SW480 (cell line): Measurements from ENCODE around the gene C19orf25.

Source experiments
- DNase-seq: peaks from one replicate; pipeline ENCODE4 v3.0.0-alpha.2; 2016; ENCODE audit warnings: low spot score

Gene C19orf25

DNA sequence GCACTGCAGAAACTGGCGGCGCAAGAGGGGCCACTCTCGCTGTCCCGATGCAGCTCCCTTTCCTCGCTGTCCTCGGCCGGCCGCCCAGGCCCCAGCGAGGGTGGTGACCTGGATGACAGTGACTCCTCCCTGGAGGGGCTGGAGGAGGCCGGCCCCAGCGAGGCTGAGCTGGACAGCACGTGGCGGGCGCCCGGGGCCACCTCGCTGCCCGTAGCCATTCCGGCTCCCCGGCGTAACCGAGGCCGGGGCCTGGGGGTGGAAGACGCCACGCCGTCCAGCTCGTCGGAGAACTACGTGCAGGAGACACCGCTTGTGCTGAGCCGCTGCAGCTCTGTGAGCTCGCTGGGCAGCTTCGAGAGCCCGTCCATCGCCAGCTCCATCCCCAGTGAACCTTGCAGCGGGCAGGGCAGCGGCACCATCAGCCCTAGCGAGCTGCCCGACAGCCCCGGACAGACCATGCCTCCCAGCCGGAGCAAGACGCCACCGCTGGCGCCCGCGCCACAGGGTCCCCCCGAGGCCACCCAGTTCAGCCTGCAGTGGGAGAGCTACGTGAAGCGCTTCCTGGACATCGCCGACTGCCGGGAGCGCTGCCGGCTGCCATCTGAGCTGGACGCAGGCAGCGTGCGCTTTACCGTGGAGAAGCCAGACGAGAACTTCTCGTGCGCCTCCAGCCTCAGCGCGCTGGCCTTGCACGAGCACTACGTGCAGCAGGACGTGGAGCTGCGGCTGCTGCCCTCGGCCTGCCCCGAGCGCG lies 12.4 kb downstream of the C19orf25 start:
- no peak for DNase-seq

DNA sequence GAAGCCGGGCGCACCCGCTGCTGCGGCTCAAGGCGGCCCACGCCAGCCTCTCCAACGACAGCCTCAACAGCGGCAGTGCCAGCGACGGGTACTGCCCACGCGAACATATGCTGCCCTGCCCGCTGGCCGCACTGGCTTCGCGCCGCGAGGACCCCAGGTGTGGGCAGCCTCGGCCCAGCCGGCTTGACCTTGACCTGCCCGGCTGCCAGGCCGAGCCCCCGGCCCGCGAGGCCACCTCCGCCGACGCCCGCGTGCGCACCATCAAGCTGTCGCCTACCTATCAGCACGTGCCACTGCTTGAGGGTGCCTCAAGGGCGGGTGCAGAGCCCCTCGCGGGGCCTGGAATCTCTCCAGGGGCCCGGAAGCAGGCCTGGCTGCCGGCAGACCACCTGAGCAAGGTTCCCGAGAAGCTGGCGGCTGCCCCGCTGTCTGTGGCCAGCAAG lies 13.0 kb downstream of the C19orf25 start:
- no peak for DNase-seq

DNA sequence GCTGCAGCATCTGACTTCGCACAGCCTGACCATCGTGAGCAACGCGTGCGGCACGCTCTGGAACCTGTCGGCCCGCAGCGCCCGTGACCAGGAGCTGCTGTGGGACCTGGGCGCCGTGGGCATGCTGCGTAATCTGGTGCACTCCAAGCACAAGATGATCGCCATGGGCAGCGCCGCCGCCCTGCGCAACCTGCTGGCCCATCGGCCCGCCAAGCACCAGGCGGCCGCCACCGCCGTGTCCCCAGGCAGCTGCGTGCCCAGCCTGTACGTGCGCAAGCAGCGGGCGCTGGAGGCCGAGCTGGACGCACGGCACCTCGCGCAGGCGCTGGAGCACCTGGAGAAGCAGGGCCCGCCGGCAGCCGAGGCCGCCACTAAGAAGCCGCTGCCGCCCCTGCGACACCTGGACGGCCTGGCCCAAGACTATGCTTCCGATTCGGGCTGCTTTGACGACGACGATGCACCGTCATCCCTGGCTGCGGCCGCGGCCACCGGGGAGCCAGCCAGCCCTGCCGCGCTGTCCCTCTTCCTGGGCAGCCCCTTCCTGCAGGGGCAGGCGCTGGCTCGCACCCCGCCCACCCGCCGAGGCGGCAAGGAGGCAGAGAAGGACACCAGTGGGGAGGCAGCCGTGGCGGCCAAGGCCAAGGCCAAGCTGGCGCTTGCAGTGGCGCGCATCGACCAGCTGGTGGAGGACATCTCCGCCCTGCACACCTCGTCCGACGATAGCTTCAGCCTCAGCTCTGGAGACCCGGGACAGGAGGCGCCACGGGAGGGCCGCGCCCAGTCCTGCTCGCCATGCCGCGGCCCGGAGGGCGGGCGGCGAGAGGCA lies 13.6 kb downstream of the C19orf25 start:
- DNase-seq, result no peak

DNA sequence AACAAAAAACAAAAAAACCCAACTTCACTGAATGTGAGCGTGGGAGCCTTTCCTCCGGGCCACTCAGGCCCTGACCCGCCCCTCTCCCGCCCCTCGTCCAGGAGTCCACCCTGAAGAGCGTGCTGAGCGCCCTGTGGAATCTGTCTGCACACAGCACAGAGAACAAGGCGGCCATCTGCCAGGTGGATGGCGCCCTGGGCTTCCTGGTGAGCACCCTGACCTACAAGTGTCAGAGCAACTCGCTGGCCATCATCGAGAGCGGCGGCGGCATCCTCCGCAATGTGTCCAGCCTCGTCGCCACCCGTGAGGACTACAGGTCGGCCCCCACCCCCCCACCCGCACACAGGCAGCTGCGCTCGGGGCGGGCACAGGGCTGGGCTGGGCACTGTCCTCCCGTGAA lies 17.2 kb downstream of the C19orf25 start:
- no peak for DNase-seq

DNA sequence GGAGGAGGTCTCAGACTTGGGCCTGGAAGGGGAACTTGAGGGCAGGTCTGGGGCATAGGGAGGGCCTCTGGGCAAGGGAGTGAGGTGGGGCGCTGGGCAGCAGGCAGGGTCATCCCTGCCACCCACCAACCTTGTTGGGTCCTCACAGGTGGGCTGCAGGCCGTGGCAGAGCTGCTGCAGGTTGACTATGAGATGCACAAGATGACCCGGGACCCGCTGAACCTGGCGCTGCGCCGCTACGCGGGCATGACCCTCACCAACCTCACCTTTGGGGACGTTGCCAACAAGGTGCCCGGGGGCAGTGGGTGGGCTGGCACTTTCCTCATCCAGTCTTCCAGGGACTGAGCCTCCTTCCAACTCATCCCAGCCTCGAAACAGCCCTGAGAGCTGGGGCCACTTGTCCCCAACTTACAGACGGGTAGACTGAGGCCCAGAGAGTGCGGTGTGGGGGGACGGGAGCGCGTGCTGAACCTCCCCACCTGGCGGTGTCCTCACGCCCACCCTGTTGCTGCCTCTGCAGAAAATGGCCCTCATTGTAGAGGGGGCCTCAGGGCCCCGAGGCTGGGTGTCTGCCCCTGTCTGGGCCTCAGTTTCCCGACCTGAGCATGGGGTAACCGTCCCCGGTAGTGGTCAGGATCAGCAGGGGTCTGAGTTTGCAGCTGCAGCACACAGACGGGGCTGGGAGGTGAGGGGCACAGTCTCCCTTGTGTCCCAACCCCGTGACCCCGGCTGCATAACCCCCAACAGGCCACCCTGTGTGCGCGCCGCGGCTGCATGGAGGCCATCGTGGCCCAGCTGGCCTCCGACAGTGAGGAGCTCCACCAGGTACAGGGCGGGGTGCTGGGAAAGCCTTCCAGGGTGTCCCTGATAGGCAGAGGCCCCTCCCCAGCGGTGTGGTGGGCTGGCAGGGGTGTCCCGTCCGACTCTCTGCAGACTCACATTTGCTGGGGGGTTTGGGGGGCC lies 18.7 kb downstream of the C19orf25 start:
- no peak for DNase-seq

GRCh38 chr19:1459479-1459878 lies 19.5 kb downstream of the C19orf25 start:
- no peak for DNase-seq

DNA sequence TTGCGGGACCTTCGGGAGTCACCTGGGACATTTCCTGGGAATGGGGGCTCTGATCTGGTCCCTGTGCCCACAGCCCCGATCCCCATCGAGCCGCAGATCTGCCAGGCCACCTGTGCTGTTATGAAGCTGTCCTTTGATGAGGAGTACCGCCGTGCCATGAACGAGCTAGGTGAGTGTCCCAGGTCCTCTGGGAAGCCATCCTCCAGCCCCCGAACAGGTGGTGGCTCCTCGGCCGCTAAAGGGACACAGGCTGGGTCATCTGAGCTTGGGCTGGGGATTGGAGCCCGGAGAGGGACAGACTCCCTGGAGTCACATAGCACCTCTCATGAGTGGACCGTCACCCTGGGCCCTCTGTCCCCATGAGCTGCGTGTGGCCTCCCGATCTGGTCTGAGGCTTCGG lies 21.1 kb downstream of the C19orf25 start:
- DNase-seq, result no peak

DNA sequence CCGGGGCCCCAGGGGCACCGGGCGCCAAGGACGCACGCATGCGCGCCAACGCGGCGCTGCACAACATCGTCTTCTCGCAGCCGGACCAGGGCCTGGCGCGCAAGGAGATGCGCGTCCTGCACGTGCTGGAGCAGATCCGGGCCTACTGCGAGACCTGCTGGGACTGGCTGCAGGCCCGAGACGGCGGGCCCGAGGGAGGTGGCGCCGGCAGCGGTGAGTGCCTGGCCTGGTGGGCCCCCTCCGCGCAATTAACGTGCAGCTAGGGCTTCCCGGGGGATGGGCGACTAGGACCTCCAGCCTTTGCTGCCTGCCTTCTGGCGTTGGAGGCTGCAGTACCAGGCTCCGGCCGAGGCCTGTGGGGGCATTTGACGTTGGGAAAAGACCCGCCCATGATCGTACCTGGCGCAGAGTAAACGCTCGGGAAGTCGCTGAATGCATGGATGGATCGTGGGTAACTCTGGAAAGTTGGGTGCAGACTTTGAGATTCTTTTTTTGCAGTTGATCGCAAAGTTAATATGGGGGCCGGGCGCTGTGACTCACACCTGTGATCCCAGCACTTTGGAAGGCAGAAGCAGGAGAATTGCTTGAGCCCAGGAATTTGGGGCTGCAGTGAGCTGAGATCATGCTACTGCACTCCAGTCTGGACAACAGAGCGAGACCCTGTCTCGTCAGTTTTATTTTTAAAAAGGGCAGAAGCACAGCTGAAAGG lies 21.8 kb downstream of the C19orf25 start:
- no peak for DNase-seq

DNA sequence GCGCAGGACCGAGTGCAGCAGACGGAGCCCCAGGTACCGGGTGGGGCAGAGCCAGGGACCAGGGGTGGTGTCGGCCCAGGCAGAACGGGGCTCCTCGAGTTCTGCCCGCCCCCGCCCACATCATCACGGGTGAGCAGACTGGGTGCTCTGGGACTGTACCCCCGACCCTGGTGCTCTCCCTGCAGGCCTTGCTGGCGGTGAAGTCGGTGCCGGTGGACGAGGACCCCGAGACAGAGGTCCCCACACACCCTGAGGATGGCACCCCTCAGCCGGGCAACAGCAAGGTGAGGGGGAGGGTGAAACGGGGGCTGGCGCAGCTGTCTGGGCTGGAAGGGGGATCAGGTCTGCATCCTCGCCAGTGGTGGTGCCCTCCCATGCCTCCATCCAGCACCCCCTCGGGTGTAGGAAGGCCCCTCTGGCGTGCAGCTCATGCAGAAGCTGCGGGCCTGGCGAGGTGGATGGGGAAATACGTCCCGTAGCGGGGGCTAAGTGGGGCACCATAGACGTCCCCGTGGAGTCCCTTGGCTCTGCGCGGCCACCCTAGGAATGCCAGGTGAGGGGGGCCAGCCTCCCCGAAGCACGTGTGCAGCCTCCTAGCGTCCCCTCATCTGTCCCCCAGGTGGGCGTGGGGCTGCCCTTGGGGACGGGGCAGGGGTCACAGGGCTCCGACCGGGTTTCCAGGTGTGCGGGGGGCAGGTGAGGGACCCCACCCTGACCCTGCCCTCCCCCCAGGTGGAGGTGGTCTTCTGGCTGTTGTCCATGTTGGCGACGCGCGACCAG lies 22.7 kb downstream of the C19orf25 start:
- DNase-seq, result no peak

GRCh38 chr19:1455336-1456120 lies 23.5 kb downstream of the C19orf25 start:
- DNase-seq, result peak; percentile 73

- peak; percentile 46 for DNase-seq
Observed at GRCh38 chr19:1455002-1455335, 24.0 kb downstream of the C19orf25 start.

GRCh38 chr19:1453525-1454364 lies 25.3 kb downstream of the C19orf25 start:
- DNase-seq, result peak; percentile 56

DNA sequence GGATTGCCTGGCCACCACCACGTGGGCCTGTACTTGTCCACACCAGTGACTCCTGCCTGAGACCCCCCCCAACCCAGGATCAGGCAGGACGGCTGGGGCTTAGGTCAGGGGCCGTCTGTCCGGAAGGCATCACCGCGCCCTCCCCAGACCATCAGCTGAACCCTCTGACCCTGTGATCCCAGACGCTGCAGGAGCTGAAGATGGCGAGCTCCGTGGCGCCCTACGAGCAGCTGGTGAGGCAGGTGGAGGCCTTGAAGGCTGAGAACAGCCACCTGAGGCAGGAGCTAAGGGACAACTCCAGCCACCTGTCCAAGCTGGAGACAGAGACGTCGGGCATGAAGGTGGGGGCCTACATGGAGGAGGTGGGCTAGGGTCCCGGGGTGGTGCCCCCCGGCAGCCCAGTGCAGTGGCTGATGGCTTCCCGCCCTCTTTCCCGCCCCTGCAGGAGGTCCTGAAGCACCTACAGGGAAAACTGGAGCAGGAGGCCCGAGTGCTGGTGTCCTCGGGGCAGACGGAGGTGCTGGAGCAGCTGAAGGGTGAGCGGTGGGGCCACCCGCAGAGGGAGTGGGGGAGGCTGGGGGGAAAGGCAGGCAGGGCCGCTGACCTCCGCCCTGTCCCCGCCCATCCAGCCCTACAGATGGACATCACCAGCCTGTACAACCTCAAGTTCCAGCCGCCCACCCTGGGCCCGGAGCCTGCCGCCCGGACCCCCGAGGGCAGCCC lies 26.1 kb downstream of the C19orf25 start:
- DNase-seq, result no peak

DNA sequence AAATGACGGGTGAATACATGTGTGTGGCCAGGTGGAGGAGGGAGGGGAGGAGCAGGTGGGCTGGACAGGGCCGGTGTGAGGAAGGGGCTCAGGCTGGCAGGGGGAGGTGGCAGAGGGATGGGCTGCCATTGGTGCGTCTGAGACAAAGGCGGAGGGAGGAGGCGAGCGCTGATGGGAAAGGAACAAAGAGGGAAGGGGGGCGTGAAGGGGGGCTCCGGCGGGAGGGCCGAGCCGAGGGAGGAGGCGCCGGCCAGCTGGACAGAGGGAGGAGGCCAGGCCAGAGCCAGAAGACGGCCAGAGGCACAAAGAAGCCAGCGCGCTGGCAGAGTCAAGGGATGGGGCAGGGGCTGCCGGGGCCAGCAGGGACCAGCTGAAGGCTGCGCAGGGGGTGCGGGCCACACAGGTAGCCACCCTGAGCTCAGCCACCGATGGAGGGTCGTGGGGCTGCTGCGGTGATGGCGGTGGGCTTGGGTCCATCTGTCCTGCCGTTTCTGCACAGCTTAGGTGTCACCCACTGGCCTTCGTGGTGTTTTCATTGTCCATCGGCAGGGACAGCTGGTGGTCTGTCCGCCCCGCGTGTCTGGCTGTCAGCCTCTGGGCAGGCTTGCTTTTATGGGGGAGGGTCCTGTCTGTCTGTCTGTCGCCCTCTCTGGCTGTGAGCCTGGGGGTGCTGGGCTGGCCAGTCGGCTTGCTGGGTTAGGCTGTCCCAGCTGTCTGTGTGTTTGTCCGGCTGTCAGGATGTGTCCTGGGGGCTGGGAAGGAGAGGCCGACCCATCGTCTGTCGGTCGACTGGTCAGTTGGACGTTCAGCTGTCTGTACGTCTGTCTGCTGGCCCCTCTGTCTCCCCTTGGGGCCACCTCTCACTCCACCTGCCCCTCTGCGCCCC lies 26.9 kb downstream of the C19orf25 start:
- DNase-seq, result no peak

DNA sequence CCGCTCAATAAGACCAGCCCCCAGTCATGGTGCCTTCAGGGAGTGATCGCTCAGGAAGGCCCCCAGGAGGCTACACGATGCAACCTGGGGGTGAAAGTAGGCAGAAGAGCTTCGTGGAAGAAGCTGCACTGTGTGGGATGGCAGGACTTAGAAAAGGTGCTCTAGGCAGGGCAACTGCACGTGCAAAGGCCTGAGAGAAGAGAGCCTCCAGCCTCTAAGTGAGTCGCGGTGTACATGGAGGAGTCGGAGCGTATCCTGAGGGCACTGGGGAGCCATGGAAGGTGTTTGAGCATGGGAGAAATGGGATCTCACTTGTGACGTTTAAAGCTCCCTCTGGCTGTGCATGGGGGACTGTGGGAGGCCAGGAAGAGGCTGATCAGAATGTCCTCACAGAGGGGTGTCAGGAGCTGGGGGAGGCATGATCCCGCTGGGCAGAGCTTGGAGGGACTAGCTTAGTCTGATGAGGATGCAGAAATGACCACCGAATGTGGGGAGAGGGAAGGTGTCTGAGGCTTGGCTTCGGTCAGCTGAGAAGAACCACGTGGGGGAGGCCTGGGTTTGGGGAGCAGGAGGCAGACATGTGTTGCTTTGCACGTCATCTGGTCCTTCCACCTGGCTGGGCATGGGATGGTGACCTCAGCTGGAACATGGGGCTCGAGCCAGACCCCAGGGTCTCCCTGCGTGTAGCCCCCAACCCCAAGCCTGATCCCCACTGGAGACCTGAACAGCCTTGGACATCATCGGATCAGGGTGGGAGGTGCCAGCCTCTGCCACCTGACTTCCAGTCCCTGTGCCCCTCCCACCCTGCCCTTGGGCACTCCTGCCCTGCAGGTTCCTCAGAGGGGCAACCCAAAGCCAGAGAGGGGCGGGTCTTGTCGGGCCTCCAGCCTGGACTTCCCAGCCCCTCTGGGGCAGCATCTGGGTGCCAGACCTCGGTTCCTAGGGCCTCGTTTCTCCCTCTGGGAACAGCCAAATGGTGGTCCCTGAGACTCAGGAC lies 28.0 kb downstream of the C19orf25 start:
- DNase-seq, result no peak
